ENCODE measurements around the gene NPFFR1. TPM values are rescaled to one million over a fixed set of nuclear protein-coding genes. Genes with fewer than 3 reads are reported as not detected.

Gene NPFFR1
- total RNA-seq, 1 experiment from 2014 or later, result not detected

DNA sequence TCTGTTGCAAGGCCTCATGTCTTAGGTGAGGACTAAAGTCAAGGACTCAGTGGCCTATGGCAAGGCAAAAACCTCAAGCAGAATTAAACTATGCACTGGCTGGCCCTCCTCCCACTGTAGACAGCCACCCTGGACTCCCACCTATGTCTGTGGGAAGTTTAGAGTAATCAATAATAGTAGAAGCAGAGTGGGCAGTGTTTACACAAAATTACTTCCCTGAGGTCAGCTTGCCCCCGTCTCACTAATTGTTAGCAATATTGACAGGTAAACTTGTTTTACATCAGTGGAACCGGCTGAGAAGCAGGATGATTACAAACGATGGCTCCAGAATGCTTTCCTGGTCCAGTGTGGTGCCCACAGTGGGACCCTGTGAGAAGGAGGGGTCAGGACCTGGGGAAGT lies 27.9 kb upstream of the NPFFR1 start:
- no peak overlapping the region for H3K4me3 Mint-ChIP-seq (ENCODE audit: unreplicated experiment)
- no TSS peak for BruUV-seq (replicated peaks)
- DNase-seq (ENCODE audit: unreplicated experiment), result no peak
- intact Hi-C loops (cut with micrococcal nuclease), result no loop called here
- H3K4me1 Mint-ChIP-seq (ENCODE audit: insufficient read depth, unreplicated experiment), result no peaks in the 10 kb centered on the region
- ChIA-PET CTCF (interaction anchor here (0.6 to 0.7 kb wide), 2 partner anchors 11 to 448 kb away, joined by 3 read pairs; no protein-coding TSS in a partner anchor), POLR2A (interaction anchor here (0.5 kb wide), 1 partner anchor 80 kb away, joined by 3 read pairs; no protein-coding TSS in a partner anchor)
- H3K27ac Mint-ChIP-seq (ENCODE audit: low read depth, unreplicated experiment), result no peak overlapping the region
- no peaks in the 10 kb centered on the region for H3K27me3 Mint-ChIP-seq (ENCODE audit: insufficient read depth, unreplicated experiment)
- no peaks in the 10 kb centered on the region for H3K9me3 Mint-ChIP-seq (ENCODE audit: unreplicated experiment)
- no peak for TF ChIP-seq CTCF (IDR thresholded peaks at IDR 0.05; ENCODE audit: unreplicated experiment)
- H3K36me3 Mint-ChIP-seq (ENCODE audit: insufficient read depth, unreplicated experiment), result no peaks in the 10 kb centered on the region

DNA sequence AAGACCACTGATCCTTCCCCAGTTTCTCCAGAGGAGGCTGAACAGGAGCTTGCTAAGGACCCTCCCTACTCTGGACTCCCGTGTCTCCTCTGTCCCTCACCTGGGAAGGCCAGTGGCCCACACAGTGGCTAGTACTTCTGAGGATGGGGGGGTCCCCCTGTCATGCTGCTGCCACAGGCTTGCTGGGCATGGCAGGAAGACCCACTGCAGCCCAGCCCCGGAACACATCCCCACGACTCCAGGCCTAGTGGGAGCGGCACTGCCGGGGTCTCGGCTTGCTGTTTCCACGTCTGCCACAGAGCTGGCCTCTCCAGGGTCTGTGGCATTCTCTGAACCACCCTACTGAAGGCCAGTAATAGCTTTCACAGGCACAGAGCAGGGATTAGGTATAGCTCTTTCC lies 25.9 kb upstream of the NPFFR1 start:
- H3K4me1 Mint-ChIP-seq (ENCODE audit: insufficient read depth, unreplicated experiment), result no peaks in the 10 kb centered on the region
- no peaks in the 10 kb centered on the region for H3K9me3 Mint-ChIP-seq (ENCODE audit: unreplicated experiment)
- POLR2A ChIA-PET, result no interaction called here
- CTCF ChIA-PET, result no interaction called here
- BruUV-seq (replicated peaks), result no TSS peak
- intact Hi-C loops (cut with micrococcal nuclease), result no loop called here
- H3K27ac Mint-ChIP-seq (ENCODE audit: low read depth, unreplicated experiment), result no peak overlapping the region
- no peaks in the 10 kb centered on the region for H3K36me3 Mint-ChIP-seq (ENCODE audit: insufficient read depth, unreplicated experiment)
- H3K27me3 Mint-ChIP-seq (ENCODE audit: insufficient read depth, unreplicated experiment), result no peaks in the 10 kb centered on the region
- TF ChIP-seq CTCF (IDR thresholded peaks at IDR 0.05; ENCODE audit: unreplicated experiment), result no peak
- no peak for DNase-seq (ENCODE audit: unreplicated experiment)
- no peak overlapping the region for H3K4me3 Mint-ChIP-seq (ENCODE audit: unreplicated experiment)

DNA sequence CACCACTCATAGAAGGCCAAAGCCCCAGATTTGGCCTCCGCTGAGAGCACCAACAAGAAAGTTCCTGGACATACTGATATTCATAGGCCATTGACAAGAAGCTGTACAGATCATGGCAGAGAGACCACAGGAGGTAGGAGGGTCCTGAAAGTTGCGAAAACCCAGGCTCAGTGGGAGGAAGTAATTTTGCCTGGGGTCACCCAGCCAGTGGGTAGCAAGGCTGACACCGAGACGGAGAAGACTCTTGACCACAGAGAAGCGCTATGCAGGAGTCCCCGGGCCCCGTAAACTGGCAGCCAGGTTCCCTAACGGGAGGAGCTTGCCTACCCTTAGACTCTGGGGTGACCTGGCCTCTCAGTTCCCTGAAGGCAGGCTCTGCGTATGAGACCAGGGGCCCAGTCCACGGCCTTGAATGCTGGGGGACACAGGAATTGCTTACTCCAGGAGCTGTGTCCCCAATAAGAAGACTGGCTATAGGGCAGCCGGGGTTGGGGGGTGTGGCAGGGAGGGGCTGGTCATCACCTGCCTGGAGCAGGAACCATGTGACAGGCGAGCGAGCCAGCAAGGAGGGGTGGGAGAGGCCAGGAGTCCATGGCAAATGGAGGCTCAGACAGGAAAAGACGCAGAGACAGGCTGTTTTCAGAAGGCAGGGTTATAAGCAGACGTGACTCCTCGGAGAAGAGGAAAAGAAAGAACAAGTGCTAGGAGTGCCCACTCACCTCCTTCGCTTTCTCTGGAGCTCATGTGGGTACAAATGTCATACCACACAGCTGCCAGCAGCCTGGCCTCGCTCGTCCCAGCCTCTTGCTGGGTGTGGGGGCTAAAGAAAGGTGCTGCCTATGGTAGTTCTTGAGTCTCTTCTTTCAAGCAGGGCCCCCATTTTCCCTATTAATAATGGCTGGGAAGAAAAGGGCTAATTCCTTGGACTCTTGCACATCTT lies 24.6 kb upstream of the NPFFR1 start:
- H3K4me1 Mint-ChIP-seq (ENCODE audit: insufficient read depth, unreplicated experiment), result no peaks in the 10 kb centered on the region
- CTCF ChIA-PET, result interaction anchor here (0.9 kb wide), 1 partner anchor 35 kb away, joined by 3 read pairs; no protein-coding TSS in a partner anchor
- no peak for DNase-seq (ENCODE audit: unreplicated experiment)
- H3K4me3 Mint-ChIP-seq (ENCODE audit: unreplicated experiment), result no peak overlapping the region
- no peak overlapping the region for H3K27ac Mint-ChIP-seq (ENCODE audit: low read depth, unreplicated experiment)
- POLR2A ChIA-PET, result interaction anchor here (0.6 kb wide), 1 partner anchor 23 kb away, joined by 3 read pairs; no protein-coding TSS in a partner anchor
- no peaks in the 10 kb centered on the region for H3K36me3 Mint-ChIP-seq (ENCODE audit: insufficient read depth, unreplicated experiment)
- H3K27me3 Mint-ChIP-seq (ENCODE audit: insufficient read depth, unreplicated experiment), result no peaks in the 10 kb centered on the region
- no peaks in the 10 kb centered on the region for H3K9me3 Mint-ChIP-seq (ENCODE audit: unreplicated experiment)
- no peak for TF ChIP-seq CTCF (IDR thresholded peaks at IDR 0.05; ENCODE audit: unreplicated experiment)
- intact Hi-C loops (cut with micrococcal nuclease), result no loop called here
- no TSS peak for BruUV-seq (replicated peaks)

GRCh38 chr10:70306886-70307520 lies 23.2 kb upstream of the NPFFR1 start:
- BruUV-seq (replicated peaks), result no TSS peak
- ChIA-PET CTCF (interaction anchor here (0.9 kb wide), 1 partner anchor 34 kb away, joined by 3 read pairs; no protein-coding TSS in a partner anchor), POLR2A (interaction anchor here (0.6 kb wide), 2 partner anchors 25 to 1429 kb away, joined by 3 read pairs; no protein-coding TSS in a partner anchor)
- no peaks in the 10 kb centered on the region for H3K36me3 Mint-ChIP-seq (ENCODE audit: insufficient read depth, unreplicated experiment)
- H3K4me3 Mint-ChIP-seq (ENCODE audit: unreplicated experiment), result no peak overlapping the region
- TF ChIP-seq CTCF (IDR thresholded peaks at IDR 0.05; ENCODE audit: unreplicated experiment), result no peak
- no peak overlapping the region for H3K27ac Mint-ChIP-seq (ENCODE audit: low read depth, unreplicated experiment)
- intact Hi-C loops (cut with micrococcal nuclease), result no loop called here
- DNase-seq (ENCODE audit: unreplicated experiment), result no peak
- peaks cover 5% of the 10 kb centered on the region for H3K4me1 Mint-ChIP-seq (ENCODE audit: insufficient read depth, unreplicated experiment)
- no peaks in the 10 kb centered on the region for H3K9me3 Mint-ChIP-seq (ENCODE audit: unreplicated experiment)
- H3K27me3 Mint-ChIP-seq (ENCODE audit: insufficient read depth, unreplicated experiment), result no peaks in the 10 kb centered on the region

Data from MCF 10A (cell line).